ENCODE measurements around the gene ZNF620. TPM values are rescaled to one million over a fixed set of nuclear protein-coding genes. Genes with fewer than 3 reads are reported as not detected.
A peak's percentile ranks its signal among the peaks of the same experiment; 100 is the strongest.

The ZNF620 gene
- total RNA-seq, 1 experiment from 2014 or later, result 27.1 TPM

DNA sequence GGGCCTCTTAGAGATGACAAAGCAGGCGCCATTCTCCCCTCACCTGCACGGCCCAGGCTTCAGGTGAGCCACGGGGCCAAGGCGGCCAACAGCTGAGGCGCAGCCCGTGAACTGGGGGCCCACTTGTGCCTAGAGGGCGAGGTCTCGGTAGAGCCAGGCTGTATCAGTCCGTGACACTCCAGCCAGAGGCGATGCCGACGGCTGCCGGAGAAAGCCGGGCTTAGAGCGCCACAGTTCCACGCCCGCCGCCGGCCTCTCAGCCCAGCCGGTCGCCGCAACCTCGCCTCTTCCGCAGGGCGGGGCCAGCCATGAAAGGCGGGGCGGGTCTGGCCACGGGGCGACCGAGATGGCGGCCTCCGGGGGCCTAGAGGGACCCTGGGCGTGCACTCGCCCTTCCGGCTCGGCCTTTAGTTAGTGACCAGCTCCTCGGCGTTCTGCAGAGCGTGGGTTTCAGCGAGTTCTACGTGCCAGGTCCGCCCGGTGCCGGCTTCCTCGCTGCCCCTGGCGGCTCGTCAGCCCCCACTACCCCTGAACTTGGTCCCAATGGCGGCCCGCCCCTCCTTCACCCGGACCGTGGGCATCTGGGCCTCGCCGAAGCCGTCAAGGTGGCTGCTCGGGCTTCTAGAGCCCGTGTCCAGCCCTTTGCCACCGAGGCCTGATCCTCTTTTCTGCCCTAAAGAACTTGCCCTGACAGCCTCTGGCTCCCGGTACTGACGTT lies 18.9 kb downstream of the ZNF620 start, which contains the start of gene ZNF621:
ZNF621 (plus strand) TSS at position 393 of the 718 bp plus-strand sequence. CDS start 881 bp downstream, outside the sequence.
- H3K23ac ChIP-seq (ENCODE audit: insufficient read length, low read depth, low read length), result no peak within 1 kb of the TSS
- H4K8ac ChIP-seq (replicated peaks; ENCODE audit: insufficient read length, low read depth, low read length), result peak within 1 kb of the TSS; percentile 54
- H3K79me2 ChIP-seq (ENCODE audit: insufficient read depth, low read length), result no peaks in the 10 kb centered on the region
- peak within 1 kb of the TSS; percentile 83 for H3K9ac ChIP-seq (ENCODE audit: extremely low read depth, insufficient read length, low read length)
- peak; percentile 90 for DNase-seq
- H3K79me1 ChIP-seq (ENCODE audit: insufficient read depth, low read depth, low read length, poor library complexity, severe bottlenecking), result peaks cover 2% of the 10 kb centered on the region
- H2BK5ac ChIP-seq (ENCODE audit: insufficient read length, low read length), result no peak within 1 kb of the TSS
- H3K9me3 ChIP-seq (ENCODE audit: control insufficient read depth, low read depth, low read length), result no peaks in the 10 kb centered on the region
- no peaks in the 10 kb centered on the region for H4K20me1 ChIP-seq (ENCODE audit: control insufficient read depth, insufficient read depth, insufficient read length)
- Mint-ChIP-seq H3K27me3 (ENCODE audit: low read depth) (no peaks in the 10 kb centered on the region), H3K4me1 (peaks cover 12 to 18% of the 10 kb centered on the region in 2 experiments), H3K4me3 (peak within 1 kb of the TSS; percentile 92 to 97), H3K36me3 (ENCODE audit: insufficient read depth in 1 of 3, low read depth in 3 of 3) (peaks cover 19 to 33% (median 29%) of the 10 kb centered on the region in 3 experiments), H3K27ac (peak within 1 kb of the TSS; percentile 84 to 99 (median 97)), H3K9me3 (no peaks in the 10 kb centered on the region)
- TF ChIP-seq, protein P1, sequence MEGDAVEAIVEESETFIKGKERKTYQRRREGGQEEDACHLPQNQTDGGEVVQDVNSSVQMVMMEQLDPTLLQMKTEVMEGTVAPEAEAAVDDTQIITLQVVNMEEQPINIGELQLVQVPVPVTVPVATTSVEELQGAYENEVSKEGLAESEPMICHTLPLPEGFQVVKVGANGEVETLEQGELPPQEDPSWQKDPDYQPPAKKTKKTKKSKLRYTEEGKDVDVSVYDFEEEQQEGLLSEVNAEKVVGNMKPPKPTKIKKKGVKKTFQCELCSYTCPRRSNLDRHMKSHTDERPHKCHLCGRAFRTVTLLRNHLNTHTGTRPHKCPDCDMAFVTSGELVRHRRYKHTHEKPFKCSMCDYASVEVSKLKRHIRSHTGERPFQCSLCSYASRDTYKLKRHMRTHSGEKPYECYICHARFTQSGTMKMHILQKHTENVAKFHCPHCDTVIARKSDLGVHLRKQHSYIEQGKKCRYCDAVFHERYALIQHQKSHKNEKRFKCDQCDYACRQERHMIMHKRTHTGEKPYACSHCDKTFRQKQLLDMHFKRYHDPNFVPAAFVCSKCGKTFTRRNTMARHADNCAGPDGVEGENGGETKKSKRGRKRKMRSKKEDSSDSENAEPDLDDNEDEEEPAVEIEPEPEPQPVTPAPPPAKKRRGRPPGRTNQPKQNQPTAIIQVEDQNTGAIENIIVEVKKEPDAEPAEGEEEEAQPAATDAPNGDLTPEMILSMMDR (conservative IDR thresholded peaks at IDR 0.05), result peak; percentile 14; the same call in 1 of the 3 replicates
- H2BK12ac ChIP-seq (ENCODE audit: insufficient read length, low read depth, low read length), result no peak within 1 kb of the TSS
- H3K27me3 ChIP-seq (ENCODE audit: insufficient read depth, low read length), result no peaks in the 10 kb centered on the region
- no CpG with 5 or more reads among the region's 59 CpGs for WGBS (ENCODE audit: extremely low coverage, insufficient read length, low lambda C conversion rate)
- H4K91ac ChIP-seq (ENCODE audit: insufficient read length, low read depth, low read length), result no peak within 1 kb of the TSS
- H3T11ph ChIP-seq (ENCODE audit: low read length), result peak within 1 kb of the TSS; percentile 61
- no peak within 1 kb of the TSS for H2AFZ ChIP-seq (ENCODE audit: low read length)
- no peak within 1 kb of the TSS for H2BK120ac ChIP-seq (ENCODE audit: low read depth, low read length, poor library complexity, severe bottlenecking)
- H4K5ac ChIP-seq (ENCODE audit: insufficient read length, low read depth, low read length), result peak within 1 kb of the TSS; percentile 47
- no peak within 1 kb of the TSS for H3K56ac ChIP-seq (ENCODE audit: insufficient read length, low read depth, low read length)
- H3K4me2 ChIP-seq (ENCODE audit: insufficient read depth, insufficient read length, low read length), result peak within 1 kb of the TSS; percentile 89
- peak within 1 kb of the TSS; percentile 0 for H3K27ac ChIP-seq (ENCODE audit: insufficient read length, low read depth, low read length)
- H3K23me2 ChIP-seq (ENCODE audit: insufficient read length, low read depth, low read length, poor library complexity, severe bottlenecking), result peaks cover 11% of the 10 kb centered on the region
- H3K4me1 ChIP-seq (ENCODE audit: insufficient read depth, low read length), result no peaks in the 10 kb centered on the region
- no peak within 1 kb of the TSS for H2AK5ac ChIP-seq (ENCODE audit: insufficient read length, low read length)
- peak within 1 kb of the TSS; percentile 15; the same call in 1 of the 2 replicates for H3K4ac ChIP-seq (ENCODE audit: low read depth, low read length)
- H3K14ac ChIP-seq (ENCODE audit: insufficient read depth, low read length), result peak within 1 kb of the TSS; percentile 94
- H2BK15ac ChIP-seq (ENCODE audit: low read depth, low read length), result no peak within 1 kb of the TSS
- peak within 1 kb of the TSS; percentile 95 for H3K18ac ChIP-seq (ENCODE audit: insufficient read length, low read depth, low read length)
- no peak within 1 kb of the TSS for H2BK20ac ChIP-seq (ENCODE audit: low read depth, low read length, poor library complexity, severe bottlenecking)

Measured in H9 (cell line).